UCSD-AML1 (cell line): ENCODE data around the gene MTA3.
"Not testable (repeated sequence)": the region's sequence is repeated elsewhere in the genome, so short reads cannot be mapped to it uniquely, and the experiment has no call there.

ENCODE experiments used
- DNase-seq: peaks from one replicate; lab custom pipeline; 2025; ENCODE audit not compliant: unreplicated experiment; lab: John Stamatoyannopoulos, UW

The MTA3 gene

GRCh38 chr2:42607101-42607637, 38.7 kb downstream of the MTA3 start:
- DNase-seq, result no peak

- no peak for DNase-seq
These were observed 45.0 kb downstream of the MTA3 start for GRCh38 chr2:42613281-42614064.

- DNase-seq, result no peak
These were observed 46.4 kb downstream of the MTA3 start for GRCh38 chr2:42614838-42615237.

- no peak for DNase-seq
These were observed 49.7 kb downstream of the MTA3 start for GRCh38 chr2:42618116-42618515.

GRCh38 chr2:42618972-42619371, 50.5 kb downstream of the MTA3 start:
- no peak for DNase-seq

GRCh38 chr2:42621626-42622025, 53.2 kb downstream of the MTA3 start:
- DNase-seq, result not testable (repeated sequence)

GRCh38 chr2:42622943-42623676, 54.7 kb downstream of the MTA3 start:
- no peak for DNase-seq

- no peak for DNase-seq
These were observed 55.6 kb downstream of the MTA3 start for GRCh38 chr2:42624047-42624446.

- not testable (repeated sequence) for DNase-seq
These were observed 59.6 kb downstream of the MTA3 start for GRCh38 chr2:42628024-42628423.

GRCh38 chr2:42636934-42637333, 68.5 kb downstream of the MTA3 start:
- no peak for DNase-seq

GRCh38 chr2:42638080-42638784, 69.8 kb downstream of the MTA3 start:
- DNase-seq, result no peak

GRCh38 chr2:42639340-42640077, 71.1 kb downstream of the MTA3 start:
- DNase-seq, result no peak

GRCh38 chr2:42640261-42640660, 71.8 kb downstream of the MTA3 start:
- no peak for DNase-seq

- not testable (repeated sequence) for DNase-seq
These were observed 73.9 kb downstream of the MTA3 start for GRCh38 chr2:42642371-42642770.

GRCh38 chr2:42645551-42645950, 77.1 kb downstream of the MTA3 start:
- no peak for DNase-seq

- DNase-seq, result no peak
These were observed 80.4 kb downstream of the MTA3 start for GRCh38 chr2:42648796-42649195.

- DNase-seq, result no peak
These were observed 82.6 kb downstream of the MTA3 start for GRCh38 chr2:42651057-42651456.

- DNase-seq, result no peak
These were observed 83.7 kb downstream of the MTA3 start for GRCh38 chr2:42652086-42652485.

GRCh38 chr2:42653039-42653438, 84.6 kb downstream of the MTA3 start:
- no peak for DNase-seq

GRCh38 chr2:42653908-42654445, 85.5 kb downstream of the MTA3 start:
- DNase-seq, result no peak

- no peak for DNase-seq
These were observed 89.9 kb downstream of the MTA3 start for GRCh38 chr2:42658306-42658705.
